SK-N-SH (cell line): ENCODE measurements around the gene TWNK. TPM values are rescaled to one million over a fixed set of nuclear protein-coding genes. Genes with fewer than 3 reads are reported as not detected.

Experiments used
- CTCF ChIA-PET: fragments of 300-600, 350-600 bp; formaldehyde crosslinking; extraction: SDS; loops from one replicate; lab custom pipeline; 2021; lab: Yijun Ruan, JAX
- POLR2A ChIA-PET: fragments of 350-600 bp; sonication (Branson Sonifier 250); formaldehyde crosslinking; extraction: SDS; loops from one replicate; lab custom pipeline; 2020; ENCODE audit warnings: antibody characterized with exemption, inconsistent platforms; lab: Yijun Ruan, JAX
- DNase-seq: peaks from one replicate; pipeline ENCODE4 v3.0.0; 2012
- H2AFZ ChIP-seq: fragments of 200-600 bp; sonication (generic); 2 replicates; pipeline ENCODE4 v1.8.1; 2016; ENCODE audit warnings: antibody characterized with exemption, mild to moderate bottlenecking, low read depth
- H3F3A ChIP-seq: fragments of 200-600 bp; sonication (generic); replicated peaks from 2 replicates; pipeline ENCODE3; 2016; ENCODE audit warnings: antibody characterized with exemption, mild to moderate bottlenecking; ENCODE audit not compliant: insufficient read depth
- H3K27ac ChIP-seq, 2 experiments: fragments of 200-500 bp in 1 of 2; fragments of 200-600 bp in 1 of 2; sonication (Bioruptor generic) in 1 of 2; sonication (generic), shearing (Covaris generic) in 1 of 2; 2 replicates each; pipeline versions ENCODE4 v1.5.1 to v1.6.1; 2014 to 2016; ENCODE audit warnings: low read depth in 2 of 2, inconsistent platforms in 1 of 2, low read length in 1 of 2, mild to moderate bottlenecking in 1 of 2, mixed read lengths in 1 of 2
- H3K27me3 ChIP-seq: fragments of 200-600 bp; sonication (generic), shearing (Covaris generic); 2 replicates; pipeline ENCODE4 v1.6.1; 2016; ENCODE audit warnings: mixed run types; ENCODE audit not compliant: insufficient read depth
- H3K36me3 ChIP-seq, 2 experiments: fragments of 200-500 bp in 1 of 2; fragments of 200-600 bp in 1 of 2; sonication (Bioruptor generic) in 1 of 2; sonication (generic) in 1 of 2; replicated peaks in 1 of 2; 2 replicates each; pipeline versions ENCODE3 to v1.5.1; 2014 to 2016; ENCODE audit warnings: low read length in 1 of 2, mild to moderate bottlenecking in 1 of 2; ENCODE audit not compliant: insufficient read depth in 2 of 2, control insufficient read depth in 1 of 2
- H3K4me1 ChIP-seq, 2 experiments: fragments of 200-500 bp in 1 of 2; fragments of 200-600 bp in 1 of 2; sonication (Bioruptor generic) in 1 of 2; sonication (generic), shearing (Covaris generic) in 1 of 2; 2 replicates each; pipeline versions ENCODE4 v1.5.1 to v1.6.1; 2014 to 2016; ENCODE audit warnings: low read depth in 1 of 2, low read length in 1 of 2, mixed run types in 1 of 2; ENCODE audit not compliant: insufficient read depth in 2 of 2, control insufficient read depth in 1 of 2
- H3K4me2 ChIP-seq: fragments of 200-600 bp; sonication (generic), shearing (Covaris generic); 2 replicates; pipeline ENCODE4 v1.6.1; 2017; ENCODE audit warnings: mixed run types
- H3K4me3 ChIP-seq, 2 experiments: fragments of 200-500 bp in 1 of 2; fragments of 200-600 bp in 1 of 2; sonication (Bioruptor generic) in 1 of 2; sonication (generic), shearing (Covaris generic) in 1 of 2; 2 replicates each; pipeline versions ENCODE4 v1.5.1 to v1.8.1; 2014 to 2016; ENCODE audit warnings: low read depth in 2 of 2, inconsistent platforms in 1 of 2, low read length in 1 of 2, mild to moderate bottlenecking in 1 of 2, mixed read lengths in 1 of 2, moderate library complexity in 1 of 2
- H3K79me2 ChIP-seq: fragments of 200-600 bp; sonication (generic); 2 replicates; pipeline ENCODE4 v1.8.1; 2017; ENCODE audit warnings: mild to moderate bottlenecking; ENCODE audit not compliant: insufficient read depth
- H3K9ac ChIP-seq: fragments of 200-600 bp; sonication (generic); 2 replicates; pipeline ENCODE4 v1.6.1; 2017; ENCODE audit warnings: mixed run types
- H3K9me2 ChIP-seq: fragments of 200-600 bp; sonication (generic); 2 replicates; pipeline ENCODE4 v1.6.1; 2017; ENCODE audit warnings: mixed run types
- H3K9me3 ChIP-seq: fragments of 200-600 bp; sonication (generic); 2 replicates; pipeline ENCODE4 v1.6.1; 2017; ENCODE audit warnings: mixed run types, mild to moderate bottlenecking, moderate library complexity
- H4K20me1 ChIP-seq: fragments of 200-600 bp; sonication (generic); 2 replicates; pipeline ENCODE4 v1.6.1; 2017; ENCODE audit warnings: mild to moderate bottlenecking, mixed run types; ENCODE audit not compliant: insufficient read depth
- CHD2 ChIP-seq: fragments of 150-350 bp; IDR thresholded peaks from 2 replicates; pipeline ENCODE4 v1.6.1; 2018; ENCODE audit warnings: low read length; ENCODE audit not compliant: partially characterized antibody
- ELF1 ChIP-seq: IDR thresholded peaks from 2 replicates; pipeline ENCODE4 v1.4.0; 2012
- EZH2phosphoT487 ChIP-seq: fragments of 200-600 bp; sonication (generic); IDR thresholded peaks from 2 replicates; pipeline ENCODE4 v1.6.1; 2017; ENCODE audit warnings: low read depth, mixed run types, mild to moderate bottlenecking, antibody characterized with exemption, moderate library complexity, borderline replicate concordance
- FOXM1 ChIP-seq: IDR thresholded peaks from 2 replicates; pipeline ENCODE4 v1.4.0; 2012; ENCODE audit warnings: low read depth, mild to moderate bottlenecking
- GABPA ChIP-seq: IDR thresholded peaks from 2 replicates; pipeline ENCODE4 v1.4.0; 2012; ENCODE audit warnings: low read depth, mild to moderate bottlenecking
- GATA2 ChIP-seq: sonication (generic); formaldehyde crosslinking; IDR thresholded peaks from 2 replicates; pipeline ENCODE4 v1.5.0; 2020; ENCODE audit warnings: mild to moderate bottlenecking, missing genetic modification reagents
- JUND ChIP-seq: IDR thresholded peaks from 2 replicates; pipeline ENCODE4 v1.4.0; 2012
- MAX ChIP-seq: IDR thresholded peaks from 2 replicates; pipeline ENCODE4 v1.4.0; 2012; ENCODE audit warnings: low read depth
- NRF1 ChIP-seq: IDR thresholded peaks from 2 replicates; pipeline ENCODE4 v1.6.1; 2012; ENCODE audit warnings: low read depth, mild to moderate bottlenecking, low read length
- POLR2AphosphoS5 ChIP-seq: IDR thresholded peaks from 2 replicates; pipeline ENCODE4 v1.6.1; 2012; ENCODE audit warnings: low read depth, low read length
- REST ChIP-seq: IDR thresholded peaks from 2 replicates; pipeline ENCODE4 v1.6.1; 2012; ENCODE audit warnings: mild to moderate bottlenecking, low read depth, low read length, moderate library complexity
- RFX5 ChIP-seq: IDR thresholded peaks from 2 replicates; pipeline ENCODE4 v1.6.1; 2012; ENCODE audit warnings: mild to moderate bottlenecking, improper control_type of control experiment, low read length
- RXRA ChIP-seq: IDR thresholded peaks from 2 replicates; pipeline ENCODE4 v1.4.0; 2012; ENCODE audit warnings: low read depth, mild to moderate bottlenecking, borderline replicate concordance
- SIN3A ChIP-seq: IDR thresholded peaks from 2 replicates; pipeline ENCODE4 v1.6.1; 2012; ENCODE audit warnings: low read depth, mild to moderate bottlenecking, low read length, moderate library complexity, borderline replicate concordance
- TAF1 ChIP-seq: IDR thresholded peaks from 2 replicates; pipeline ENCODE4 v1.6.1; 2012; ENCODE audit warnings: low read depth, mild to moderate bottlenecking, low read length, moderate library complexity, borderline replicate concordance
- USF1 ChIP-seq: IDR thresholded peaks from 2 replicates; pipeline ENCODE4 v1.4.0; 2012; ENCODE audit warnings: low read depth, borderline replicate concordance
- YY1 ChIP-seq: IDR thresholded peaks from 2 replicates; pipeline ENCODE4 v1.4.0; 2012; ENCODE audit warnings: low read depth, mild to moderate bottlenecking
- WGBS: methylation state at CpG from one replicate; pipeline ENCODE4 v1.1.6; 2017; ENCODE audit warnings: low lambda C conversion rate; 5-methylcytosine and 5-hydroxymethylcytosine counted together
- polyA plus RNA-seq, 3 experiments: library from polyadenylated mRNA; depleted of rRNA; stranded (reverse); fragments of >200 nt; gene quantifications; 2 replicates each; pipeline ENCODE4 v1.2.3, GENCODE V29; 2012

TWNK gene
- polyA plus RNA-seq, 1 of the 3 experiments (the other 2 are of a cell fraction), result 16.4 TPM

- Histone ChIP-seq H3K36me3 (peaks cover 52 to 74% of the 10 kb centered on the region in 2 experiments), H3K79me2 (no peaks in the 10 kb centered on the region; the same call in 1 of the 2 replicates), H3K9me3 (no peaks in the 10 kb centered on the region), H2AFZ (no peak overlapping the region), H4K20me1 (no peaks in the 10 kb centered on the region), H3K4me1 (no peaks in the 10 kb centered on the region), H3F3A (peaks cover 5% of the 10 kb centered on the region), H3K27ac (no peak overlapping the region), H3K9ac (no peak overlapping the region), H3K9me2 (no peaks in the 10 kb centered on the region), H3K4me2 (no peak overlapping the region), H3K4me3 (no peak overlapping the region), H3K27me3 (no peaks in the 10 kb centered on the region)
- DNase-seq, result no peak
- ChIA-PET POLR2A (no interaction called here), CTCF (interaction anchor here (0.8 to 1.0 kb wide), 2 partner anchors 29 to 1070 kb away, joined by 3 read pairs; no protein-coding TSS in a partner anchor)
- no peak for TF ChIP-seq USF1
- TF ChIP-seq ELF1, result no peak
- no peak for TF ChIP-seq JUND
- no peak for TF ChIP-seq FOXM1
- no peak for TF ChIP-seq TAF1
- TF ChIP-seq CHD2, result no peak
Observed at GRCh38 chr10:100939763-100940344, 47.5 kb upstream of the TWNK start.

- Histone ChIP-seq H3K4me2 (no peak overlapping the region), H3K4me1 (no peaks in the 10 kb centered on the region), H3F3A (peaks cover 9% of the 10 kb centered on the region), H3K9ac (no peak overlapping the region), H3K79me2 (no peaks in the 10 kb centered on the region), H3K27ac (no peak overlapping the region), H2AFZ (no peak overlapping the region), H3K4me3 (no peak overlapping the region), H3K9me3 (no peaks in the 10 kb centered on the region), H3K27me3 (no peaks in the 10 kb centered on the region), H3K36me3 (peaks cover 69 to 77% of the 10 kb centered on the region in 2 experiments), H4K20me1 (no peaks in the 10 kb centered on the region), H3K9me2 (no peaks in the 10 kb centered on the region)
- ChIA-PET CTCF (interaction anchor here (1.6 kb wide), 1 partner anchor 72 kb away, joined by 6 read pairs; no protein-coding TSS in a partner anchor), POLR2A (no interaction called here)
- TF ChIP-seq EZH2phosphoT487, result no peak
- TF ChIP-seq GABPA, result no peak
- no peak for TF ChIP-seq SIN3A
- TF ChIP-seq RFX5, result no peak
- TF ChIP-seq USF1, result no peak
- no peak for TF ChIP-seq REST
- no peak for TF ChIP-seq JUND
- no peak for TF ChIP-seq ELF1
- no peak for TF ChIP-seq POLR2AphosphoS5
- TF ChIP-seq RXRA, result no peak
- TF ChIP-seq TAF1, result no peak
- TF ChIP-seq FOXM1, result no peak
- no peak for TF ChIP-seq GATA2 (CRISPR knock-in tag)
- TF ChIP-seq YY1, result no peak
- TF ChIP-seq MAX, result no peak
- TF ChIP-seq NRF1, result no peak
- no peak for DNase-seq
- WGBS, result 99% methylated on average over 3 of the region's 3 CpGs
Observed at GRCh38 chr10:100942229-100942628, 45.1 kb upstream of the TWNK start.
